NCI-H2227 treated with DMSO at 0.1 percent for 48 hours (cell line): ENCODE results near the gene RIMBP2.

Experiments used
- DNase-seq: peaks from one replicate; lab custom pipeline; 2025; lab: John Stamatoyannopoulos, UW

The RIMBP2 gene

GRCh38 chr12:130571089-130571488, 145.0 kb downstream of the RIMBP2 start:
- no peak for DNase-seq

GRCh38 chr12:130569521-130569920, 146.6 kb downstream of the RIMBP2 start:
- no peak for DNase-seq

GRCh38 chr12:130568501-130568900, 147.6 kb downstream of the RIMBP2 start:
- no peak for DNase-seq

GRCh38 chr12:130568041-130568440, 148.1 kb downstream of the RIMBP2 start:
- DNase-seq = no peak

GRCh38 chr12:130566446-130567155, 149.5 kb downstream of the RIMBP2 start:
- DNase-seq = no peak

GRCh38 chr12:130565189-130565588, 150.9 kb downstream of the RIMBP2 start:
- no peak for DNase-seq

GRCh38 chr12:130563323-130563722, 152.8 kb downstream of the RIMBP2 start:
- DNase-seq = no peak

GRCh38 chr12:130562716-130563115, 153.4 kb downstream of the RIMBP2 start:
- DNase-seq = no peak

- DNase-seq = no peak
Measured at GRCh38 chr12:130560321-130560720, 155.8 kb downstream of the RIMBP2 start.

- no peak for DNase-seq
Measured at GRCh38 chr12:130559806-130560205, 156.3 kb downstream of the RIMBP2 start.

- DNase-seq = no peak
Measured at GRCh38 chr12:130557886-130558765, 158.0 kb downstream of the RIMBP2 start.

GRCh38 chr12:130557201-130557600, 158.9 kb downstream of the RIMBP2 start:
- no peak for DNase-seq

- DNase-seq = no peak
Measured at GRCh38 chr12:130556486-130557055, 159.5 kb downstream of the RIMBP2 start.

GRCh38 chr12:130555628-130556485, 160.2 kb downstream of the RIMBP2 start:
- DNase-seq = peak; percentile 48

GRCh38 chr12:130555221-130555620, 160.9 kb downstream of the RIMBP2 start:
- DNase-seq = no peak

- no peak for DNase-seq
Measured at GRCh38 chr12:130552483-130552996, 163.6 kb downstream of the RIMBP2 start.

GRCh38 chr12:130549361-130549760, 166.7 kb downstream of the RIMBP2 start:
- DNase-seq = no peak

- no peak for DNase-seq
Measured at GRCh38 chr12:130547480-130548155, 168.5 kb downstream of the RIMBP2 start.

- no peak for DNase-seq
Measured at GRCh38 chr12:130546494-130546893, 169.6 kb downstream of the RIMBP2 start.

- DNase-seq = no peak
Measured at GRCh38 chr12:130545475-130545874, 170.6 kb downstream of the RIMBP2 start.

GRCh38 chr12:130540376-130540775, 175.7 kb downstream of the RIMBP2 start:
- no peak for DNase-seq
